A549 (cell line): ENCODE results near the gene RAP2C. TPM values are rescaled to one million over a fixed set of nuclear protein-coding genes. Genes with fewer than 3 reads are reported as not detected.
A peak's percentile ranks its signal among the peaks of the same experiment; 100 is the strongest.

Experiments used
- ATAC-seq, 2 experiments: fragments of 200-7000 bp in 1 of 2; fragments of >200 bp in 1 of 2; cut with Nextera tagmentation in 1 of 2; cut with Tn5 transposase in 1 of 2; 3 replicates each; pipeline versions ENCODE4 v1.8.0 to v1.9.1; 2018 to 2020; ENCODE audit warnings: mild to moderate bottlenecking in 1 of 2, moderate library complexity in 1 of 2
- CTCF ChIA-PET: fragments of 300-600 bp; sonication (Branson Sonifier 250); formaldehyde crosslinking; extraction: SDS; loops from one replicate; lab custom pipeline; 2021; ENCODE audit warnings: antibody characterized with exemption, inconsistent platforms; lab: Yijun Ruan, JAX
- POLR2A ChIA-PET: fragments of 350-600 bp; formaldehyde crosslinking; extraction: SDS; loops from one replicate; lab custom pipeline; 2021; ENCODE audit warnings: antibody characterized with exemption, inconsistent platforms; lab: Yijun Ruan, JAX
- DNase-seq, 2 experiments: peaks; one replicate each; pipeline versions ENCODE4 v3.0.0 to v3.0.0-alpha.2; 2011 to 2016; ENCODE audit warnings: low read depth in 1 of 2, low spot score in 1 of 2
- FAIRE-seq: peaks from 2 replicates; lab custom pipeline; 2011; peaks lifted over from hg19 to GRCh38; lab: Jason Lieb, UNC
- H3K27ac ChIP-seq, 2 experiments: fragments of >200 bp; sonication (Bioruptor Twin); formaldehyde crosslinking; 3 replicates each; pipeline ENCODE4 v1.5.1; 2016 to 2017
- H3K4me1 ChIP-seq: fragments of >200 bp; sonication (Bioruptor Twin); formaldehyde crosslinking; 3 replicates; pipeline ENCODE4 v1.6.1; 2016
- H3K4me2 ChIP-seq: fragments of >200 bp; sonication (Bioruptor Twin); formaldehyde crosslinking; 3 replicates; pipeline ENCODE4 v1.6.1; 2016
- H3K4me3 ChIP-seq: fragments of >200 bp; sonication (Bioruptor Twin); formaldehyde crosslinking; 3 replicates; pipeline ENCODE4 v1.5.1; 2016
- H3K9me3 ChIP-seq: fragments of >200 bp; sonication (Bioruptor Twin); formaldehyde crosslinking; 3 replicates; pipeline ENCODE4 v1.6.1; 2016
- CBX8 ChIP-seq: fragments of 200-600 bp; sonication (generic); IDR thresholded peaks from 2 replicates; pipeline ENCODE4 v1.6.1; 2016
- CEBPB ChIP-seq, 2 experiments: fragments of >200 bp in 1 of 2; sonication (Bioruptor Twin) in 1 of 2; formaldehyde crosslinking in 1 of 2; IDR thresholded peaks; 2 replicates each; pipeline ENCODE4 v1.6.1; 2012 to 2016
- CHD2 ChIP-seq: fragments of 150-350 bp; IDR thresholded peaks from 2 replicates; pipeline ENCODE4 v1.6.1; 2014; ENCODE audit warnings: low read length; ENCODE audit not compliant: partially characterized antibody
- EHF ChIP-seq: fragments of 250-450 bp; sonication (Bioruptor Pico); IDR thresholded peaks from 2 replicates; pipeline ENCODE4 v1.5.0; 2020; ENCODE audit warnings: mild to moderate bottlenecking
- EHMT2 ChIP-seq: fragments of 200-600 bp; sonication (generic); IDR thresholded peaks from 2 replicates; pipeline ENCODE4 v1.6.1; 2016; ENCODE audit warnings: antibody characterized with exemption, low read depth, mild to moderate bottlenecking, moderate library complexity
- EP300 ChIP-seq, 2 experiments: fragments of >200 bp; sonication (Bioruptor Twin); formaldehyde crosslinking; IDR thresholded peaks; 2 replicates in 1 of 2; 3 replicates in 1 of 2; pipeline ENCODE4 v1.6.1; 2016 to 2017
- FOSB ChIP-seq: fragments of 250-450 bp; sonication (Bioruptor Pico); IDR thresholded peaks from 2 replicates; pipeline ENCODE4 v1.5.0; 2020; ENCODE audit warnings: mild to moderate bottlenecking, moderate library complexity
- JUN ChIP-seq, 2 experiments: fragments of >200 bp; sonication (Bioruptor Twin); formaldehyde crosslinking; IDR thresholded peaks; 2 replicates in 1 of 2; 3 replicates in 1 of 2; pipeline ENCODE4 v1.6.1; 2016 to 2017
- JUNB ChIP-seq: fragments of >200 bp; sonication (Bioruptor Twin); formaldehyde crosslinking; IDR thresholded peaks from 2 replicates; pipeline ENCODE4 v1.6.1; 2016
- MYC ChIP-seq: IDR thresholded peaks from 2 replicates; pipeline ENCODE4 v1.6.1; 2012; ENCODE audit warnings: mild to moderate bottlenecking, inconsistent platforms, low read length, improper control_type of control experiment, borderline replicate concordance
- NPAS2 ChIP-seq: fragments of 250-450 bp; sonication (Bioruptor Pico); IDR thresholded peaks from 2 replicates; pipeline ENCODE4 v1.8.0; 2022; ENCODE audit warnings: mild to moderate bottlenecking, moderate library complexity, borderline replicate concordance
- POLR2A ChIP-seq: IDR thresholded peaks from 2 replicates; pipeline ENCODE4 v1.6.1; 2012; ENCODE audit warnings: mild to moderate bottlenecking, low read length
- POLR2AphosphoS2 ChIP-seq: conservative IDR thresholded peaks from 2 replicates; pipeline ENCODE4 v1.6.1; 2012; ENCODE audit warnings: low read length, improper control_type of control experiment, inconsistent platforms
- RFX5 ChIP-seq: fragments of 450-650 bp; IDR thresholded peaks from 2 replicates; pipeline ENCODE4 v1.7.1; 2014; ENCODE audit warnings: antibody characterized with exemption, mild to moderate bottlenecking, moderate library complexity
- RNF2 ChIP-seq: fragments of 200-600 bp; sonication (generic); IDR thresholded peaks from 2 replicates; pipeline ENCODE4 v1.6.1; 2016; ENCODE audit warnings: low read depth, mild to moderate bottlenecking, antibody characterized with exemption, moderate library complexity, borderline replicate concordance
- TP53 ChIP-seq: fragments of 250-450 bp; sonication (Bioruptor Pico); IDR thresholded peaks from 2 replicates; pipeline ENCODE4 v1.5.0; 2021; ENCODE audit warnings: mild to moderate bottlenecking, moderate library complexity
- WGBS: methylation state at CpG from one replicate; pipeline ENCODE4 v1.1.6; 2017; ENCODE audit errors: missing lambda C conversion rate; 5-methylcytosine and 5-hydroxymethylcytosine counted together
- polyA plus RNA-seq, 4 experiments: library from polyadenylated mRNA; depleted of rRNA in 3 of 4; stranded (reverse); fragments of >200 nt; fragmentation: RNase III in 1 of 4; extraction: RNeasy Plus Mini Kit Qiagen cat#74134 plus additional on column Dnase treatment in 1 of 4; gene quantifications; 2 replicates in 3 of 4; 3 replicates in 1 of 4; pipeline ENCODE4 v1.2.3, GENCODE V29; 2011 to 2017
- TF ChIP-seq, protein P1 (sequence below): IDR thresholded peaks from 2 replicates; pipeline ENCODE4 v1.6.1; 2012
- TF ChIP-seq, protein P2 (sequence below): IDR thresholded peaks from 2 replicates; pipeline ENCODE4 v1.6.1; 2012
- TF ChIP-seq, protein P3 (sequence below): fragments of 250-450 bp; sonication (Bioruptor Pico); IDR thresholded peaks from 2 replicates; pipeline ENCODE4 v1.5.0; 2020; ENCODE audit warnings: low read depth, mild to moderate bottlenecking, moderate library complexity
- TF ChIP-seq, protein P4 (sequence below): fragments of 200-600 bp; sonication (generic); IDR thresholded peaks from 2 replicates; pipeline ENCODE4 v1.6.1; 2016; ENCODE audit warnings: antibody characterized with exemption, mild to moderate bottlenecking, moderate library complexity
- TF ChIP-seq, protein P5 (sequence below): fragments of 450-650 bp; IDR thresholded peaks from 2 replicates; pipeline ENCODE4 v1.6.1; 2014; ENCODE audit warnings: antibody characterized with exemption
- TF ChIP-seq, protein P6 (sequence below): fragments of >200 bp; sonication (Bioruptor Twin); formaldehyde crosslinking; IDR thresholded peaks from 3 replicates; pipeline ENCODE4 v1.6.1; 2016

Gene RAP2C
- polyA plus RNA-seq, 2 of the 4 experiments (the other 2 are of a cell fraction), result 25.8 to 27.2 TPM

DNA sequence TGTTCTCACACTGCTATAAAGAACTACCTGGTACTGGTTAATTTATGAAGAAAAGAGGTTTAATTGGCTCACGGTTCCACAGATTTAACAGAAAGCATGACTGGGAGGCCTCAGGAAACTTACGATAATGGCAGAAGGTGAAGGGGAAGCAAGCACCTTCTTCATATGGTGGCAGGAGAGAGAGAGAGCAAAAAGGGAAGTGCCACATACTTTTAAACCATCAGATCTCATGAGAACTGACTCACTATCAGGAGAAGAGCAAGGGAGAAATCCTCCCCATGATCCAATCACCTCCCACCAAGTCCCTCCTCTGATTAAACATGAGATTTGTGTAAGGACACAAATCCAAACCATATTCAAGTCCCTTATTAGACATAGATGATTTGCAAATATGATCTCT, 12.3 kb upstream of the RAP2C start:
- H3K4me2 ChIP-seq, result no peak overlapping the region
- DNase-seq, result no peak
- WGBS, result 84% methylated on average over 2 of the region's 2 CpGs
- ChIA-PET CTCF (no interaction called here), POLR2A (no interaction called here)
- no peaks in the 10 kb centered on the region for H3K9me3 ChIP-seq
- no peak for FAIRE-seq
- H3K27ac ChIP-seq, result peak overlapping the region in 1 of 2 experiments; percentile 35; a peak in 1 of 6 replicates
- TF ChIP-seq EHMT2 (no peak), CHD2 (no peak), POLR2A (no peak), EHF (CRISPR knock-in tag) (no peak), NPAS2 (CRISPR knock-in tag) (no peak), POLR2AphosphoS2 (no peak), FOSB (CRISPR knock-in tag) (no peak), CEBPB (IDR thresholded peaks at IDR 0.05) (no peak), JUNB (no peak), MYC (no peak), JUN (IDR thresholded peaks at IDR 0.05) (no peak)
- TF ChIP-seq, protein P1, sequence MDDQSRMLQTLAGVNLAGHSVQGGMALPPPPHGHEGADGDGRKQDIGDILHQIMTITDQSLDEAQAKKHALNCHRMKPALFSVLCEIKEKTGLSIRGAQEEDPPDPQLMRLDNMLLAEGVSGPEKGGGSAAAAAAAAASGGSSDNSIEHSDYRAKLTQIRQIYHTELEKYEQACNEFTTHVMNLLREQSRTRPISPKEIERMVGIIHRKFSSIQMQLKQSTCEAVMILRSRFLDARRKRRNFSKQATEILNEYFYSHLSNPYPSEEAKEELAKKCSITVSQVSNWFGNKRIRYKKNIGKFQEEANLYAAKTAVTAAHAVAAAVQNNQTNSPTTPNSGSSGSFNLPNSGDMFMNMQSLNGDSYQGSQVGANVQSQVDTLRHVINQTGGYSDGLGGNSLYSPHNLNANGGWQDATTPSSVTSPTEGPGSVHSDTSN, result no peak
- TF ChIP-seq, protein P2, sequence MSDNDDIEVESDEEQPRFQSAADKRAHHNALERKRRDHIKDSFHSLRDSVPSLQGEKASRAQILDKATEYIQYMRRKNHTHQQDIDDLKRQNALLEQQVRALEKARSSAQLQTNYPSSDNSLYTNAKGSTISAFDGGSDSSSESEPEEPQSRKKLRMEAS, result no peak
- TF ChIP-seq, protein P3, sequence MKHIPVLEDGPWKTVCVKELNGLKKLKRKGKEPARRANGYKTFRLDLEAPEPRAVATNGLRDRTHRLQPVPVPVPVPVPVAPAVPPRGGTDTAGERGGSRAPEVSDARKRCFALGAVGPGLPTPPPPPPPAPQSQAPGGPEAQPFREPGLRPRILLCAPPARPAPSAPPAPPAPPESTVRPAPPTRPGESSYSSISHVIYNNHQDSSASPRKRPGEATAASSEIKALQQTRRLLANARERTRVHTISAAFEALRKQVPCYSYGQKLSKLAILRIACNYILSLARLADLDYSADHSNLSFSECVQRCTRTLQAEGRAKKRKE, result no peak
- TF ChIP-seq, protein P4, sequence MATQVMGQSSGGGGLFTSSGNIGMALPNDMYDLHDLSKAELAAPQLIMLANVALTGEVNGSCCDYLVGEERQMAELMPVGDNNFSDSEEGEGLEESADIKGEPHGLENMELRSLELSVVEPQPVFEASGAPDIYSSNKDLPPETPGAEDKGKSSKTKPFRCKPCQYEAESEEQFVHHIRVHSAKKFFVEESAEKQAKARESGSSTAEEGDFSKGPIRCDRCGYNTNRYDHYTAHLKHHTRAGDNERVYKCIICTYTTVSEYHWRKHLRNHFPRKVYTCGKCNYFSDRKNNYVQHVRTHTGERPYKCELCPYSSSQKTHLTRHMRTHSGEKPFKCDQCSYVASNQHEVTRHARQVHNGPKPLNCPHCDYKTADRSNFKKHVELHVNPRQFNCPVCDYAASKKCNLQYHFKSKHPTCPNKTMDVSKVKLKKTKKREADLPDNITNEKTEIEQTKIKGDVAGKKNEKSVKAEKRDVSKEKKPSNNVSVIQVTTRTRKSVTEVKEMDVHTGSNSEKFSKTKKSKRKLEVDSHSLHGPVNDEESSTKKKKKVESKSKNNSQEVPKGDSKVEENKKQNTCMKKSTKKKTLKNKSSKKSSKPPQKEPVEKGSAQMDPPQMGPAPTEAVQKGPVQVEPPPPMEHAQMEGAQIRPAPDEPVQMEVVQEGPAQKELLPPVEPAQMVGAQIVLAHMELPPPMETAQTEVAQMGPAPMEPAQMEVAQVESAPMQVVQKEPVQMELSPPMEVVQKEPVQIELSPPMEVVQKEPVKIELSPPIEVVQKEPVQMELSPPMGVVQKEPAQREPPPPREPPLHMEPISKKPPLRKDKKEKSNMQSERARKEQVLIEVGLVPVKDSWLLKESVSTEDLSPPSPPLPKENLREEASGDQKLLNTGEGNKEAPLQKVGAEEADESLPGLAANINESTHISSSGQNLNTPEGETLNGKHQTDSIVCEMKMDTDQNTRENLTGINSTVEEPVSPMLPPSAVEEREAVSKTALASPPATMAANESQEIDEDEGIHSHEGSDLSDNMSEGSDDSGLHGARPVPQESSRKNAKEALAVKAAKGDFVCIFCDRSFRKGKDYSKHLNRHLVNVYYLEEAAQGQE, result no peak
- no peak overlapping the region for H3K4me3 ChIP-seq
- H3K4me1 ChIP-seq, result 0 out of 3 replicates have a peak, but pooled peaks cover 8% of the 10 kb centered on the region
- no peak for ATAC-seq

DNA sequence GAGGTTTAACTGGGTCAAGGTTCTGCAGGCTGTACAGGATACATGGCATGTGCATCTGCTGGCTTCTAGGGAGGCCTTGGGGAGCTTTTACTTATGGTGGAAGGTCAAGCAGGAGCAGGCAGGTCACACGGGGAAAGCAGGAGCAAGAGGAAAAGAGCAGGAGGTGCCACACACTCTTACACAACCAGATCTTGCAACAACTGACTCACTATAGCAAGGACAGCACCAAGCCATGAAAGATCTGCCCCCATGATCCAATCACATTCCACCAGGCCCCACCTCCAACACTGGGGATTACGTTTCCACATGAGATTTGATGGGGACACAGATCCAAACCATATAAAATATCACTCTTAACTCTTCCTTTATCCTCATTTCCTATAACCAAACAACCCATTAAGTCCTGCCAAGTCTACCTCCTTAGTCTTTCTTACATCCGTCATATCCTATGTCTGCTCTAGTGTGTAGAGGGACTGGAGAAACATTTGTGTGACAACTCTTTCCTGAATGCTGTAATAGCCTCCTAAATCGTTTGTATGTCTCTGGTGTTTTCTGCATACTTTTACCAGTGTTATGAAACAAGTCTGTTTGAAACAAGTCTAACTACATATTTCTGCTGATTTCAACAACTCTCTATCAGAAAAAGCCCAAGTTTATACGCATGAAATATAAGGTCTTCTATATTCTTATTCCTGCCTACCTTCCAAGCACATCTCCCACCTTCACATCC, 8.3 kb upstream of the RAP2C start:
- WGBS, result 62% methylated on average over 5 of the region's 5 CpGs
- ChIA-PET CTCF (interaction anchor here (0.7 kb wide), 1 partner anchor 405 kb away, joined by 3 read pairs; no protein-coding TSS in a partner anchor), POLR2A (no interaction called here)
- no peak for DNase-seq
- TF ChIP-seq, protein P5, sequence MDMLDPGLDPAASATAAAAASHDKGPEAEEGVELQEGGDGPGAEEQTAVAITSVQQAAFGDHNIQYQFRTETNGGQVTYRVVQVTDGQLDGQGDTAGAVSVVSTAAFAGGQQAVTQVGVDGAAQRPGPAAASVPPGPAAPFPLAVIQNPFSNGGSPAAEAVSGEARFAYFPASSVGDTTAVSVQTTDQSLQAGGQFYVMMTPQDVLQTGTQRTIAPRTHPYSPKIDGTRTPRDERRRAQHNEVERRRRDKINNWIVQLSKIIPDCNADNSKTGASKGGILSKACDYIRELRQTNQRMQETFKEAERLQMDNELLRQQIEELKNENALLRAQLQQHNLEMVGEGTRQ, result no peak
- TF ChIP-seq CHD2 (no peak), EP300 (IDR thresholded peaks at IDR 0.05) (no peak), TP53 (CRISPR knock-in tag) (no peak), RNF2 (no peak), RFX5 (no peak), CBX8 (no peak), MYC (no peak)
- TF ChIP-seq, protein P2, result no peak
- TF ChIP-seq, protein P6, sequence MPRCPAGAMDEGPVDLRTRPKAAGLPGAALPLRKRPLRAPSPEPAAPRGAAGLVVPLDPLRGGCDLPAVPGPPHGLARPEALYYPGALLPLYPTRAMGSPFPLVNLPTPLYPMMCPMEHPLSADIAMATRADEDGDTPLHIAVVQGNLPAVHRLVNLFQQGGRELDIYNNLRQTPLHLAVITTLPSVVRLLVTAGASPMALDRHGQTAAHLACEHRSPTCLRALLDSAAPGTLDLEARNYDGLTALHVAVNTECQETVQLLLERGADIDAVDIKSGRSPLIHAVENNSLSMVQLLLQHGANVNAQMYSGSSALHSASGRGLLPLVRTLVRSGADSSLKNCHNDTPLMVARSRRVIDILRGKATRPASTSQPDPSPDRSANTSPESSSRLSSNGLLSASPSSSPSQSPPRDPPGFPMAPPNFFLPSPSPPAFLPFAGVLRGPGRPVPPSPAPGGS, result no peak
- TF ChIP-seq, all 56 proteins: peak for 0
- H3K27ac ChIP-seq, result no peak overlapping the region
- no peaks in the 10 kb centered on the region for H3K9me3 ChIP-seq
- H3K4me3 ChIP-seq, result no peak overlapping the region
- FAIRE-seq (peak; percentile 68), ATAC-seq (no peak)
- H3K4me1 ChIP-seq, result 0 out of 3 replicates have a peak, but pooled peaks cover 8% of the 10 kb centered on the region
- no peak overlapping the region for H3K4me2 ChIP-seq
